Measurements from ENCODE around the gene INSIG1.

- TF ChIP-seq POLR2A (IDR thresholded peaks at IDR 0.05; ENCODE audit: low read length) = no peak
- no peak for TF ChIP-seq GATA1 (IDR thresholded peaks at IDR 0.05; ENCODE audit: low read depth, low read length)
These were observed 37.2 kb upstream of the INSIG1 start for GRCh38 chr7:155260498-155260872.

Data from erythroblast (primary cell).